ENCODE measurements around the gene ADK.

GRCh38 chr10:74109452-74109851 lies 41.6 kb upstream of the ADK start:
- TF ChIP-seq CTCF (IDR thresholded peaks at IDR 0.05 in 4 of 5, conservative IDR thresholded peaks at IDR 0.05 in 1 of 5) (no peak), POLR2A (IDR thresholded peaks at IDR 0.05) (no peak)
